GM21360 (cell line): Measurements from ENCODE around the gene OTOA.
"Not testable (repeated sequence)": the region's sequence is repeated elsewhere in the genome, so short reads cannot be mapped to it uniquely, and the experiment has no call there.

Experiments used
- ATAC-seq: cut with Tn5 transposase; IDR thresholded peaks from one replicate; pipeline ENCODE4 v1.9.1; 2021; ENCODE audit warnings: mild to moderate bottlenecking, moderate library complexity; ENCODE audit not compliant: unreplicated experiment

Gene OTOA

DNA sequence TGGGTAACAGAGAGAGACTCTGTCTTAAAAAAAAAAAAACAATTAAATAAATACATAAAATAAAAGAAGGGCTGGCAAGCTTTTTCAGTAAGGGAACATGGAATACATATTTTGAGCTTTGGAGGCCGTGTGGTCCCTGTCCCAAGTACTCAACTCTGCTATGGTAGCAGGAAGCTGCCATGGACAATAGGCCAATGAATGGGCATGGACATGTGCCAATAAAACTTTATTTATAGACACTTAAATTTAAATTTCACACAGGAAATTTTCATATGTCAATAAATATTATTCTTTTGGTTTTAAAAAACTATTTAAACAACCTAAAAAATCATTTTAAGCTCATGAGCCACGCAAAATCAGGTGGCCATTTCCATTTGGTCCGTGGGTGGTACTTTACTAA, 3.8 kb downstream of the OTOA start:
- no peak for ATAC-seq

DNA sequence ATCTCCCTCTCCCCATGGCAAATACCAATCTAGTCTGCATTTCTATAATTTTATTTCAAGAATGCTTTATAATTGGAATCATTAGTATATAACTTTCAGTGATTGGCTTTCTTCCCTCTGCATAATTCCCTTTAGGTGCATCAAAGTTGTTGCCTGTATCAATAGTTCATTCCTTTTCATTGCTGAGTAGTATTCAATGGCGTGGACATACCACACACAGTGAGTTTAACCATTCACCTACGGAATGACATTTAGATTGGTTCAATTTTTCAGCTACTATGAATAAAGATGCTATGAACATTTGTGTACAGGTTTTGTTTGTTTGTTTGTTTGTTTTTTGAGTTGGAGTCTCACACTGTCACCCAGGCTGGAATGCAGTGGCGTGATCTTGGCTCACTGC, 9.7 kb downstream of the OTOA start:
- ATAC-seq = no peak

GRCh38 chr16:21674456-21674855, 10.7 kb downstream of the OTOA start:
- not testable (repeated sequence) for ATAC-seq

GRCh38 chr16:21680714-21681113, 16.9 kb downstream of the OTOA start:
- not testable (repeated sequence) for ATAC-seq

GRCh38 chr16:21683184-21683583, 19.4 kb downstream of the OTOA start:
- no peak for ATAC-seq

- ATAC-seq = no peak
Measured at GRCh38 chr16:21684199-21684598, 20.4 kb downstream of the OTOA start.

- ATAC-seq = no peak
Measured at GRCh38 chr16:21685034-21685455, 21.3 kb downstream of the OTOA start.

GRCh38 chr16:21689107-21689506, 25.3 kb downstream of the OTOA start:
- ATAC-seq = no peak

- ATAC-seq = not testable (repeated sequence)
Measured at GRCh38 chr16:21690967-21691366, 27.2 kb downstream of the OTOA start.

GRCh38 chr16:21694609-21695008, 30.8 kb downstream of the OTOA start:
- ATAC-seq = no peak

DNA sequence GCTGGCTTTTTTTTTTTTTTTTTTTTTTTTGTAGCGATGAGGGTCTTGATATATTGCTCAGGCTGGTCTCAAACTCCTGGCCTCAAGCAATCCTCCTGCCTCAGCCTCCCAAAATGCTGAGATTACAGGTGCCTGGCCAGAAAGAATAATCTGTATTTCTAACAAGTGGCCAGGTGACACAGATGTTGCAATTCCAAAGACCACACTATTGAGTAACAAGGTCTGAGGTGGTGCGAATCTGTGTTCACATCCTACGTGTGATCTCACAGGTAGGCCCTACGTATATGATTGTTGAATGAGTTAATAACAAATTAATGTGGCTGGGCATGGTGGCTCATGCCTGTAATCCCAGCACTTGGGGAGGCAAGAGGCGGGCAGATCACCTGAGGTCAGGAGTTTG, 33.3 kb downstream of the OTOA start:
- no peak for ATAC-seq

GRCh38 chr16:21698169-21699032, 34.6 kb downstream of the OTOA start:
- no peak for ATAC-seq

- no peak for ATAC-seq
Measured at GRCh38 chr16:21701271-21701670, 37.5 kb downstream of the OTOA start.

GRCh38 chr16:21702276-21702675, 38.5 kb downstream of the OTOA start:
- ATAC-seq = no peak

- no peak for ATAC-seq
Measured at GRCh38 chr16:21703156-21703555, 39.4 kb downstream of the OTOA start.

DNA sequence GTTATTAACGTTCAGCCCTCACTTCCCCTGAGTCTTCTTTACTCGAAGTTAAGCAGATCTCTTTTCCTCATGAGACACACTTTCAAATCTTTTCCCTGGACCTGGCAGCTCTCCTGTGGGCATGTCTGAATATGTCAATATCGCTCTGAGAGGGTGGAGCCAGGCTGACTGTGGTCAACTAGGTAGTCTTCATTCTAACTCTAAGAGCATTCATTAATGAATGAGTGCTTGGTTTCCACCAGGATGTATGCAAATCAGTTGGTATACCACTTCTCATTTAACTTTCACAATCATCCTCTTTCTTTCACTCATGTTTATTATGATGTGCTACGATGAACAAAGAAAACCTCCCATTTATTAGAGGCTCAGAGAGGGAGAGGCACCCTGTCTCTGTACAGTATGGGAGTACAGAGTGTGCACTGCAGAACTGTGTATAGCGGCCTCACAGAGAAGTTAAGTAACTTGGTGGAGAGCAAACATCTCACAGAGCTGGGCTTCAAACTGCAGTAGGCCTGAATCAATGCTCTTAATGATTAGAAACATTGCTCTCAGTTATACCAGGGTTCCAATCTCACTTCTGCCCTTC, 39.9 kb downstream of the OTOA start:
- no peak for ATAC-seq

GRCh38 chr16:21704266-21704665, 40.5 kb downstream of the OTOA start:
- no peak for ATAC-seq

DNA sequence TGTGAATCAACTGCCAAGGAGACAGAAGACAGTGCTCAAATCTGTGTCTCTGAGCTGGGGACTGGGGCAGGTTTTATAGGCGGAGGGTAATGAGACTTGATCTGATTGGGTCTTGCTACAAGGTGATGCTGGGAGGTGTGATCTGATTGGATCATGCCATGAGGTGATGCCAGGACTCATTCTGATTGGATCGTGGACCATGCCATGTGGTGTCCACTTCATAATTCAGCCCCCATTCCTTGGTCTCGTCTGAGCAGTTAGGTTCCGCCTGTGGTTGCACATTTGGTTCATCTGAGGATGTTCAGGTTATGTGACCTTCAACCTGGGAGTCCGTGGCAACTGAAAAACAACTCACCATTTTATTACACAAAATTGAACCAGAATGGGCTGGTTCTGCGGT, 41.0 kb downstream of the OTOA start:
- no peak for ATAC-seq

GRCh38 chr16:21708533-21709115, 44.9 kb downstream of the OTOA start:
- ATAC-seq = no peak

DNA sequence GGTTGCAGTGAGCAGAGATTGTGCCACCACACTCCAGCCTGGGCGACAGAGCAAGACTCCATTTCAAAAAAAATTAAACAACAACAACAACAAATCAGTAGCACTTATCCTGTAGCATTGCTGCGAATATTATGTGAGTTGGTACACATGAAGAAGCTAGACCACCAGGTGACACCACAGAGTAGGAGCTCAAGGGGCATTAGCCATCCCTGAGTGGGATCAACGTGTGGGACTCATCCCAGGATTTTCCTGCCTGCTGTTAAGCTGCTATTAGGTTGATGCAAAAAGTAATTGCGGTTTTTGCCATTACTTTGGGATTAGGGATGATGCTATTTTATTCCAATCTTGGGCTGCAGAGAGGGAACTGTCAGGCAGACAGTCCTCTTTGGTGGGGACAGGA, 47.2 kb downstream of the OTOA start:
- ATAC-seq = no peak

- no peak for ATAC-seq
Measured at GRCh38 chr16:21713549-21714368, 50.0 kb downstream of the OTOA start.

GRCh38 chr16:21714369-21714618, 50.5 kb downstream of the OTOA start:
- ATAC-seq = not testable (repeated sequence)
